GM23338 (cell line): ENCODE data around the gene RABL3. TPM values are rescaled to one million over a fixed set of nuclear protein-coding genes. Genes with fewer than 3 reads are reported as not detected.

Source experiments
- ATAC-seq: fragments of 200-7000 bp; cut with Tn5 transposase; 3 replicates; pipeline ENCODE4 v1.9.1; 2020
- DNase-seq: peaks from one replicate; pipeline ENCODE4 v3.0.0-alpha.2; 2015; ENCODE audit warnings: low spot score
- H2AFZ ChIP-seq: fragments of 200-600 bp; sonication (generic); 2 replicates; pipeline ENCODE4 v1.8.0; 2016; ENCODE audit warnings: antibody characterized with exemption, mild to moderate bottlenecking, moderate library complexity
- H3F3A ChIP-seq: fragments of 200-600 bp; sonication (generic); replicated peaks from 2 replicates; pipeline ENCODE4 v1.8.0; 2017; ENCODE audit warnings: antibody characterized with exemption, mixed run types, low read depth
- H3K27ac ChIP-seq: fragments of 200-600 bp; sonication (generic); 2 replicates; pipeline ENCODE4 v1.6.1; 2016; ENCODE audit warnings: low read depth
- H3K27me3 ChIP-seq: fragments of 200-600 bp; sonication (generic); 2 replicates; pipeline ENCODE4 v1.8.0; 2016; ENCODE audit warnings: mild to moderate bottlenecking, mixed run types, moderate library complexity; ENCODE audit not compliant: insufficient read depth
- H3K36me3 ChIP-seq: fragments of 200-600 bp; sonication (generic); 2 replicates; pipeline ENCODE4 v1.8.0; 2016; ENCODE audit warnings: mild to moderate bottlenecking; ENCODE audit not compliant: insufficient read depth
- H3K4me1 ChIP-seq: fragments of 200-600 bp; sonication (generic); 2 replicates; pipeline ENCODE4 v1.8.0; 2016; ENCODE audit warnings: mild to moderate bottlenecking, moderate library complexity; ENCODE audit not compliant: insufficient read depth
- H3K4me2 ChIP-seq: fragments of 200-600 bp; sonication (generic); 2 replicates; pipeline ENCODE4 v1.7.1; 2017; ENCODE audit warnings: mixed run types
- H3K4me3 ChIP-seq: fragments of 200-600 bp; sonication (generic); 2 replicates; pipeline ENCODE4 v1.6.1; 2016; ENCODE audit warnings: mixed run types
- H3K79me2 ChIP-seq: fragments of 200-600 bp; sonication (generic); replicated peaks from 2 replicates; pipeline ENCODE4 v1.8.0; 2017; ENCODE audit warnings: mild to moderate bottlenecking; ENCODE audit not compliant: insufficient read depth
- H3K9me2 ChIP-seq: fragments of 200-600 bp; sonication (generic); 2 replicates; pipeline ENCODE4 v1.8.0; 2017; ENCODE audit not compliant: insufficient read depth
- H4K20me1 ChIP-seq: fragments of 200-600 bp; sonication (generic); replicated peaks from 2 replicates; pipeline ENCODE4 v1.8.0; 2017; ENCODE audit warnings: mild to moderate bottlenecking; ENCODE audit not compliant: insufficient read depth
- H3K27ac Mint-ChIP-seq: 2 replicates; pipeline ENCODE4 v1.8.0; 2020; ENCODE audit warnings: inconsistent platforms, mild to moderate bottlenecking, moderate library complexity, mixed read lengths
- H3K27me3 Mint-ChIP-seq: 3 replicates; pipeline ENCODE4 v1.8.0; 2022; ENCODE audit warnings: low read depth, mild to moderate bottlenecking, moderate library complexity, mixed read lengths, inconsistent platforms; ENCODE audit not compliant: insufficient read depth, poor library complexity
- H3K36me3 Mint-ChIP-seq: 3 replicates; pipeline ENCODE4 v1.8.0; 2021; ENCODE audit warnings: low read depth, mild to moderate bottlenecking, inconsistent platforms, moderate library complexity, mixed read lengths
- H3K4me1 Mint-ChIP-seq: 3 replicates; pipeline ENCODE4 v1.8.0; 2020; ENCODE audit warnings: mild to moderate bottlenecking, inconsistent platforms, mixed read lengths
- H3K4me3 Mint-ChIP-seq: 3 replicates; pipeline ENCODE4 v1.8.0; 2021; ENCODE audit warnings: moderate library complexity, mild to moderate bottlenecking, inconsistent platforms, mixed read lengths
- H3K9me3 Mint-ChIP-seq: 3 replicates; pipeline ENCODE4 v1.8.0; 2020; ENCODE audit warnings: moderate library complexity, mild to moderate bottlenecking, inconsistent platforms, mixed read lengths
- CREB1 ChIP-seq: fragments of 250-450 bp; sonication (Bioruptor Pico); IDR thresholded peaks from 2 replicates; pipeline ENCODE4 v1.5.0; 2020; ENCODE audit warnings: low read depth, mild to moderate bottlenecking, moderate library complexity
- CTCF ChIP-seq, 2 experiments: fragments of 200-600 bp in 1 of 2; sonication (generic) in 1 of 2; conservative IDR thresholded peaks; 2 replicates each; pipeline versions ENCODE4 v1.5.1 to v1.6.1; 2016 to 2017; ENCODE audit warnings: antibody characterized with exemption in 2 of 2, low read depth in 2 of 2, mild to moderate bottlenecking in 2 of 2, moderate library complexity in 1 of 2
- EZH2 ChIP-seq: fragments of 200-600 bp; sonication (generic); IDR thresholded peaks from one replicate; pipeline ENCODE4 v1.8.0; 2017; ENCODE audit warnings: antibody characterized with exemption, mild to moderate bottlenecking, low read depth; ENCODE audit not compliant: unreplicated experiment
- EZH2phosphoT487 ChIP-seq: fragments of 200-600 bp; sonication (generic); IDR thresholded peaks from one replicate; pipeline ENCODE4 v1.8.1; 2018; ENCODE audit warnings: antibody characterized with exemption; ENCODE audit not compliant: unreplicated experiment
- JUNB ChIP-seq: IDR thresholded peaks from one replicate; pipeline ENCODE4 v1.6.1; 2016; ENCODE audit warnings: antibody characterized with exemption; ENCODE audit not compliant: unreplicated experiment
- NANOG ChIP-seq: IDR thresholded peaks from 2 replicates; pipeline ENCODE4 v1.6.1; 2016; ENCODE audit warnings: antibody characterized with exemption, borderline replicate concordance
- POLR2AphosphoS5 ChIP-seq: IDR thresholded peaks from 2 replicates; pipeline ENCODE4 v1.6.1; 2016; ENCODE audit warnings: antibody characterized with exemption, low read depth
- REST ChIP-seq: IDR thresholded peaks from one replicate; pipeline ENCODE4 v1.6.1; 2018; ENCODE audit warnings: antibody characterized with exemption; ENCODE audit not compliant: unreplicated experiment
- STAT1 ChIP-seq: IDR thresholded peaks from one replicate; pipeline ENCODE4 v1.6.1; 2016; ENCODE audit warnings: antibody characterized with exemption; ENCODE audit not compliant: unreplicated experiment
- ZNF114 ChIP-seq: fragments of 250-450 bp; sonication (Bioruptor Pico); IDR thresholded peaks from 2 replicates; pipeline ENCODE4 v1.5.0; 2020; ENCODE audit warnings: mild to moderate bottlenecking, moderate library complexity
- ZNF331 ChIP-seq: fragments of 250-450 bp; sonication (Bioruptor Pico); IDR thresholded peaks from 2 replicates; pipeline ENCODE4 v1.5.0; 2020; ENCODE audit warnings: low read depth, mild to moderate bottlenecking, moderate library complexity
- polyA plus RNA-seq: library from polyadenylated mRNA; unstranded; fragments of >200 nt; fragmentation: Nextera tagmentation; extraction: Ambion mirVana; gene quantifications from 2 replicates; pipeline ENCODE4 v1.2.1, GENCODE V29; 2016
- total RNA-seq: library from RNA; depleted of rRNA; stranded (reverse); fragments of >200 nt; shearing (Covaris generic); gene quantifications from 2 replicates; pipeline ENCODE4 v1.2.3, GENCODE V29; 2014
- TF ChIP-seq, protein P1 (sequence below): IDR thresholded peaks from 2 replicates; pipeline ENCODE4 v1.6.1; 2016; ENCODE audit warnings: antibody characterized with exemption
- TF ChIP-seq, protein P2 (sequence below): fragments of 250-450 bp; sonication (Bioruptor Pico); IDR thresholded peaks from 2 replicates; pipeline ENCODE4 v1.5.0; 2020; ENCODE audit warnings: mild to moderate bottlenecking, moderate library complexity

The RABL3 gene
- total and polyA plus RNA-seq, 2 experiments from 2014 or later: 7.8 to 9.8 TPM

DNA sequence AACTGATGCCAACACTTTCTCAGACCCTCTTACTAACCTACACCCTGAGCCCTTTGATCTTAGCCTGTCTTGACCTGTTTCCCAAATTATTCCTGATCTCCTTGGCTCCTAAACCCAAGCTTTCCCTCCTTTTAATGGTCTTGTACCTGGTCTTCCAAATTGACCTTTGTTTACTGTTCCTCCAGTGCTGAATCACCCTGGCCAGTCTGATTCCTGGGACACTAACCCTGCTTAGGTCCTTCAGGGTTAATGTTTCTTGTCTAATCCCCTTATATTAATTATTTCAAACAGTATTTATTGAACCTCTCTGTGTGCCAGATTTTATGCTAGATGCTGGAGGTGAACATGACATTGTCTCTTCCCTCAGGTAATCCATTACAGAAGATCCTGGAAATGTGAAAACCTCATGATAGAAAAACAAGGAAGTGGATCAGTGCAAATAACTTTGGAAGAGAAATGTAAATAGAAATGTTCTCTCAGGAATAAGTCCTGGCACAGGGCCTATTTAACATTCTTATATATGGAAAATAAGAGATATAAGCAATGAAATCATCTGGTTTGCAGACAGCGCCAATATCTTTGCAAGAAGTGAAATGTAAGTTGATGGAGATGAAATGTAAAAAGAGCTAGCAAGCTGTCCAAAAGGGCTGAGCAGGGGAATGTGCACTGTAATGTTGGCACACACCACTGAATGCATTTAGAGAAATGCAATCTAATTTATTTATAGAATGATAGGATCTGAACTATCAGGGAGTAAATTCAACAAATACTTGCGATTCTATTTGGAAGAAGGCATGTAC is 81.0 kb downstream of the RABL3 start:
- no peak for ATAC-seq
- H3K27ac Mint-ChIP-seq: no peak overlapping the region

More for the DNA sequence above, 81.0 kb downstream of the RABL3 start:
- Mint-ChIP-seq H3K9me3 (peaks cover 31% of the 10 kb centered on the region), H3K27me3 (no peaks in the 10 kb centered on the region), H3K36me3 (peaks cover 29% of the 10 kb centered on the region), H3K4me1 (no peaks in the 10 kb centered on the region), H3K4me3 (no peak overlapping the region)
- H3K27me3 ChIP-seq: no peaks in the 10 kb centered on the region
- TF ChIP-seq EZH2 (no peak), POLR2AphosphoS5 (no peak), CREB1 (CRISPR knock-in tag) (no peak), EZH2phosphoT487 (no peak), JUNB (no peak), ZNF114 (CRISPR knock-in tag) (no peak), CTCF (conservative IDR thresholded peaks at IDR 0.05; ENCODE audit: low read depth in 2 of 2) (no peak), REST (no peak), ZNF331 (CRISPR knock-in tag) (no peak), STAT1 (no peak), NANOG (no peak)
- TF ChIP-seq, protein P1, sequence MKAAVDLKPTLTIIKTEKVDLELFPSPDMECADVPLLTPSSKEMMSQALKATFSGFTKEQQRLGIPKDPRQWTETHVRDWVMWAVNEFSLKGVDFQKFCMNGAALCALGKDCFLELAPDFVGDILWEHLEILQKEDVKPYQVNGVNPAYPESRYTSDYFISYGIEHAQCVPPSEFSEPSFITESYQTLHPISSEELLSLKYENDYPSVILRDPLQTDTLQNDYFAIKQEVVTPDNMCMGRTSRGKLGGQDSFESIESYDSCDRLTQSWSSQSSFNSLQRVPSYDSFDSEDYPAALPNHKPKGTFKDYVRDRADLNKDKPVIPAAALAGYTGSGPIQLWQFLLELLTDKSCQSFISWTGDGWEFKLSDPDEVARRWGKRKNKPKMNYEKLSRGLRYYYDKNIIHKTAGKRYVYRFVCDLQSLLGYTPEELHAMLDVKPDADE: no peak
- TF ChIP-seq, protein P2, sequence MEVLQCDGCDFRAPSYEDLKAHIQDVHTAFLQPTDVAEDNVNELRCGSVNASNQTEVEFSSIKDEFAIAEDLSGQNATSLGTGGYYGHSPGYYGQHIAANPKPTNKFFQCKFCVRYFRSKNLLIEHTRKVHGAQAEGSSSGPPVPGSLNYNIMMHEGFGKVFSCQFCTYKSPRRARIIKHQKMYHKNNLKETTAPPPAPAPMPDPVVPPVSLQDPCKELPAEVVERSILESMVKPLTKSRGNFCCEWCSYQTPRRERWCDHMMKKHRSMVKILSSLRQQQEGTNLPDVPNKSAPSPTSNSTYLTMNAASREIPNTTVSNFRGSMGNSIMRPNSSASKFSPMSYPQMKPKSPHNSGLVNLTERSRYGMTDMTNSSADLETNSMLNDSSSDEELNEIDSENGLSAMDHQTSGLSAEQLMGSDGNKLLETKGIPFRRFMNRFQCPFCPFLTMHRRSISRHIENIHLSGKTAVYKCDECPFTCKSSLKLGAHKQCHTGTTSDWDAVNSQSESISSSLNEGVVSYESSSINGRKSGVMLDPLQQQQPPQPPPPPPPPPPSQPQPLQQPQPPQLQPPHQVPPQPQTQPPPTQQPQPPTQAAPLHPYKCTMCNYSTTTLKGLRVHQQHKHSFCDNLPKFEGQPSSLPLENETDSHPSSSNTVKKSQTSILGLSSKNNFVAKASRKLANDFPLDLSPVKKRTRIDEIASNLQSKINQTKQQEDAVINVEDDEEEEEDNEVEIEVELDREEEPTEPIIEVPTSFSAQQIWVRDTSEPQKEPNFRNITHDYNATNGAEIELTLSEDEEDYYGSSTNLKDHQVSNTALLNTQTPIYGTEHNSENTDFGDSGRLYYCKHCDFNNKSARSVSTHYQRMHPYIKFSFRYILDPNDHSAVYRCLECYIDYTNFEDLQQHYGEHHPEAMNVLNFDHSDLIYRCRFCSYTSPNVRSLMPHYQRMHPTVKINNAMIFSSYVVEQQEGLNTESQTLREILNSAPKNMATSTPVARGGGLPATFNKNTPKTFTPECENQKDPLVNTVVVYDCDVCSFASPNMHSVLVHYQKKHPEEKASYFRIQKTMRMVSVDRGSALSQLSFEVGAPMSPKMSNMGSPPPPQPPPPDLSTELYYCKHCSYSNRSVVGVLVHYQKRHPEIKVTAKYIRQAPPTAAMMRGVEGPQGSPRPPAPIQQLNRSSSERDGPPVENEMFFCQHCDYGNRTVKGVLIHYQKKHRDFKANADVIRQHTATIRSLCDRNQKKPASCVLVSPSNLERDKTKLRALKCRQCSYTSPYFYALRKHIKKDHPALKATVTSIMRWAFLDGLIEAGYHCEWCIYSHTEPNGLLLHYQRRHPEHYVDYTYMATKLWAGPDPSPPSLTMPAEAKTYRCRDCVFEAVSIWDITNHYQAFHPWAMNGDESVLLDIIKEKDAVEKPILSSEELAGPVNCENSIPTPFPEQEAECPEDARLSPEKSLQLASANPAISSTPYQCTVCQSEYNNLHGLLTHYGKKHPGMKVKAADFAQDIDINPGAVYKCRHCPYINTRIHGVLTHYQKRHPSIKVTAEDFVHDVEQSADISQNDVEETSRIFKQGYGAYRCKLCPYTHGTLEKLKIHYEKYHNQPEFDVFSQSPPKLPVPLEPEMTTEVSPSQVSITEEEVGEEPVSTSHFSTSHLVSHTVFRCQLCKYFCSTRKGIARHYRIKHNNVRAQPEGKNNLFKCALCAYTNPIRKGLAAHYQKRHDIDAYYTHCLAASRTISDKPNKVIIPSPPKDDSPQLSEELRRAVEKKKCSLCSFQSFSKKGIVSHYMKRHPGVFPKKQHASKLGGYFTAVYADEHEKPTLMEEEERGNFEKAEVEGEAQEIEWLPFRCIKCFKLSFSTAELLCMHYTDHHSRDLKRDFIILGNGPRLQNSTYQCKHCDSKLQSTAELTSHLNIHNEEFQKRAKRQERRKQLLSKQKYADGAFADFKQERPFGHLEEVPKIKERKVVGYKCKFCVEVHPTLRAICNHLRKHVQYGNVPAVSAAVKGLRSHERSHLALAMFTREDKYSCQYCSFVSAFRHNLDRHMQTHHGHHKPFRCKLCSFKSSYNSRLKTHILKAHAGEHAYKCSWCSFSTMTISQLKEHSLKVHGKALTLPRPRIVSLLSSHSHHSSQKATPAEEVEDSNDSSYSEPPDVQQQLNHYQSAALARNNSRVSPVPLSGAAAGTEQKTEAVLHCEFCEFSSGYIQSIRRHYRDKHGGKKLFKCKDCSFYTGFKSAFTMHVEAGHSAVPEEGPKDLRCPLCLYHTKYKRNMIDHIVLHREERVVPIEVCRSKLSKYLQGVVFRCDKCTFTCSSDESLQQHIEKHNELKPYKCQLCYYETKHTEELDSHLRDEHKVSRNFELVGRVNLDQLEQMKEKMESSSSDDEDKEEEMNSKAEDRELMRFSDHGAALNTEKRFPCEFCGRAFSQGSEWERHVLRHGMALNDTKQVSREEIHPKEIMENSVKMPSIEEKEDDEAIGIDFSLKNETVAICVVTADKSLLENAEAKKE (CRISPR knock-in tag): no peak
- DNase-seq: no peak
- H3F3A ChIP-seq: no peaks in the 10 kb centered on the region
- H3K4me2 ChIP-seq: no peak overlapping the region
- H3K4me1 ChIP-seq: no peaks in the 10 kb centered on the region
- peaks cover 17% of the 10 kb centered on the region for H3K9me2 ChIP-seq
- no peaks in the 10 kb centered on the region for H4K20me1 ChIP-seq
- no peak overlapping the region for H2AFZ ChIP-seq
- no peaks in the 10 kb centered on the region for H3K79me2 ChIP-seq
- no peak overlapping the region for H3K4me3 ChIP-seq
- no peaks in the 10 kb centered on the region for H3K36me3 ChIP-seq
- no peak overlapping the region for H3K27ac ChIP-seq
